LNCaP clone FGC (cell line): ENCODE results near the gene STPG3.
"Not testable (repeated sequence)": the region's sequence is repeated elsewhere in the genome, so short reads cannot be mapped to it uniquely, and the experiment has no call there.

Experiments used
- DNase-seq: peaks from one replicate; pipeline ENCODE4 v3.0.0-alpha.2; 2011; ENCODE audit warnings: low read depth
- H3K4me3 ChIP-seq: 2 replicates; pipeline ENCODE4 v1.5.1; 2011; ENCODE audit warnings: mild to moderate bottlenecking, low read depth, low read length, control low read depth
- CTCF ChIP-seq: IDR thresholded peaks from 2 replicates; pipeline ENCODE4 v1.5.1; 2012; ENCODE audit warnings: mild to moderate bottlenecking; ENCODE audit not compliant: control insufficient read depth, insufficient read depth; ENCODE audit errors: extremely low read depth

STPG3 gene

GRCh38 chr9:137240318-137240840, 10.7 kb upstream of the STPG3 start:
- H3K4me3 ChIP-seq = peak overlapping the region; percentile 73
- no peak for TF ChIP-seq CTCF
- DNase-seq = no peak

- TF ChIP-seq CTCF = no peak
- DNase-seq = peak; percentile 100
- H3K4me3 ChIP-seq = peak within 1 kb of the TSS; percentile 92
Measured at GRCh38 chr9:137240841-137241489, 10.1 kb upstream of the STPG3 start, which contains the start of gene TUBB4B. Gene TUBB4B (plus strand): TSS chr9:137241287. CDS start chr9:137241361, 74 bp downstream.

- peak overlapping the region; percentile 92 for H3K4me3 ChIP-seq
- no peak for DNase-seq
- no peak for TF ChIP-seq CTCF
Measured at GRCh38 chr9:137241490-137242268, 9.4 kb upstream of the STPG3 start.

GRCh38 chr9:137242269-137243203, 8.6 kb upstream of the STPG3 start:
- no peak for TF ChIP-seq CTCF
- H3K4me3 ChIP-seq = peak overlapping the region; percentile 92
- DNase-seq = no peak

- not testable (repeated sequence) for DNase-seq, H3K4me3 ChIP-seq
Measured at GRCh38 chr9:137243266-137243625, 7.8 kb upstream of the STPG3 start.

GRCh38 chr9:137243626-137244485, 7.2 kb upstream of the STPG3 start:
- DNase-seq = no peak
- no peak for TF ChIP-seq CTCF
- H3K4me3 ChIP-seq = no peak overlapping the region
